HL-60/S4 treated with retinoic acid at 250 ng/mL for 4 days and 3 days (cell line): ENCODE results near the gene MIA2.
"Not testable (repeated sequence)": the region's sequence is repeated elsewhere in the genome, so short reads cannot be mapped to it uniquely, and the experiment has no call there.

Source experiments
- in situ Hi-C: fragments of 300-500 bp; cut with MboI; formaldehyde crosslinking; loops from 2 replicates; pipeline ENCODE4 v1.7.0; 2022; ENCODE audit warnings: low sequenced_read_pairs

The MIA2 gene

GRCh38 chr14:39231751-39232553 lies 1.8 kb upstream of the MIA2 start:
- in situ Hi-C loops: not testable (repeated sequence)

DNA sequence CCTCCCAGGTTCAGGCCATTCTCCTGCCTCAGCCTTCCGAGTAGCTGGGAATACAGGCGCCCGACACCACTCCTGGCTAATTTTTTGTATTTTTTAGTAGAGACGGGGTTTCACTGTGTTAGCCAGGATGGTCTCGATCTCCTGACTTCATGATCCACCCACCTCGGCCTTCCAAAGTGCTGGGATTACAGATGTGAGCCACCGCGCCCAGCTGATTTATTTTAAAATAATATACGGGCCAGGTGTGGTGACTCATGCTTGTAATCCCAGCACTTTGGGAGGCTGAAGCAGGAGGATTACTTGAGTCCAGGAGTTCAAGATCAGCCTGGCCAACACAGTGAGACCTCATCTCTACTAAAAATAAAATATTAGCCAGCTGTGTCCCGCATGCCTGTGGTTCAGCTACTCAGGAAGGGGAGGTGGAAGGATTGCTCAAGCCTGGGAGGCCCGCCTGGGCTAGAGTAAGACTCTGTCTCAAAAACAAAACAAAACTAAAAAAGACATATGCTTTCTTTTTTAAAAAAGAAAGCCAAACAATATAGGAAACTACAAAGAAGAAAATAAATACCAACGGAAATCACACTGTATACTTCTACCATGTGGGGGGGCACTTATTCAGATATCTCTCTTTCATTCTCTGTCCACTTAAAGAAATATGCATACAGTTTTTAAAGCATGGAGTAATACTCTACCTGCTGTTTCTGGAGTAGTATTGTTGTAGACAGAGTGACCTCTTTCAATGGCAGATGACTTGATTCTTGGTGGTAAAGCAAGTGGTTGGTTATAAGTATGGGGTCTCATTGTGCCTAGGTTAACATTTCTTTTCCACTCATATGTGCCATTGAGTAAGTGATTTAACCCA lies 930 bp upstream of the MIA2 start:
- in situ Hi-C loops: no loop called here

- in situ Hi-C loops: not testable (repeated sequence)
Measured at GRCh38 chr14:39234986-39235385, 1.3 kb downstream of the MIA2 start.

- in situ Hi-C loops: not testable (repeated sequence)
Measured at GRCh38 chr14:39235466-39235865, 1.8 kb downstream of the MIA2 start.

GRCh38 chr14:39240769-39241168 lies 7.1 kb downstream of the MIA2 start:
- in situ Hi-C loops: no loop called here

DNA sequence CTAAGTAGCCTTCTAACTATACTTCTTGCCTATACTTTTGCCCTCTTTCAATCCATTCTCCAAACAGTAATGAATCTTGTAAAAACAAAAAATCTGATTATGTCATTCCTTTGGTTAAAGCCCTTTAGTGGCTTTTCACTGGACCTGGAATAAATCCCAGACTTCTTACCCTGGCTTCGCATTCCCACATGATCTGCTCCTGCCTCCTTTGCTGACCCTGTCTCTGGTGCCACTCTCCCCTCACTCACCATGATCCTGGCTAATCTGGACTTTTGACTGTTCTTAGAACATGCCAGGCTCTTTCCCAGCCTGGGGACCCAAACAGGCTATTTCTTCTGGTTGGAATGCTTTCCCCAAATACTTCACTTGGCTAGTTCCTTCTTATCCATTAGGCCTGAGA lies 7.9 kb downstream of the MIA2 start:
- in situ Hi-C loops: no loop called here

GRCh38 chr14:39243831-39244230 lies 10.1 kb downstream of the MIA2 start:
- in situ Hi-C loops: no loop called here

DNA sequence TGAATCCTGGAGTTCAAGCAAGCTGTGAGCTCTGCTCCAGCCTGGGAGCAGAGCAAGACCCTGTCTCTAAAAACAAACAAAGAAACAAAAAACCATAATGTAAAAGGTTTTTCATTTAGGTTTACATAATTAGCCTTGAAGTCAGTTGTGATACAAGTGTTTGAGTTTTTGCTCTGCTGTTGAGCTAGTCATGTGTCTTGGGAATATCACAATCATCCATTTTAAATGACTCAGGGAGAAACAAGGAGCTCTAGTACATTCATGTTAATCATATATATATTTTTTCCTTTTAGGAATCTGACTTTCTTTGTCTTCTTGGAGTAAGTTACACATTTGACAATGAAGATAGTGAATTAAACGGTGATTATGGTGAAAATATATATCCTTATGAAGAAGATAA lies 12.9 kb downstream of the MIA2 start:
- in situ Hi-C loops: no loop called here

DNA sequence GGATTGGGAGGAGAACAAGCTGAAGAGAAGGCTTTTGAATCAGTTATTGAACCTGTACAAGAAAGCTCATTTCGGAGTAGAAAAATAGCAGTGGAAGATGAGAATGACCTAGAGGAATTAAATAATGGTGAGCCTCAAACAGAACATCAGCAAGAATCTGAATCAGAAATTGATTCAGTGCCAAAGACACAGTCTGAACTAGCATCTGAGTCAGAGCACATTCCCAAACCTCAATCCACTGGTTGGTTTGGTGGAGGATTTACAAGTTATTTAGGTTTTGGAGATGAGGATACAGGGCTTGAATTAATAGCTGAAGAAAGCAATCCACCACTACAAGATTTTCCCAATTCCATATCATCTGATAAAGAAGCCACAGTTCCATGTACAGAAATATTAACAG lies 13.5 kb downstream of the MIA2 start:
- in situ Hi-C loops: no loop called here

- in situ Hi-C loops: no loop called here
Measured at GRCh38 chr14:39251547-39251946, 17.8 kb downstream of the MIA2 start.

GRCh38 chr14:39257388-39257787 lies 23.7 kb downstream of the MIA2 start:
- in situ Hi-C loops: not testable (repeated sequence)

DNA sequence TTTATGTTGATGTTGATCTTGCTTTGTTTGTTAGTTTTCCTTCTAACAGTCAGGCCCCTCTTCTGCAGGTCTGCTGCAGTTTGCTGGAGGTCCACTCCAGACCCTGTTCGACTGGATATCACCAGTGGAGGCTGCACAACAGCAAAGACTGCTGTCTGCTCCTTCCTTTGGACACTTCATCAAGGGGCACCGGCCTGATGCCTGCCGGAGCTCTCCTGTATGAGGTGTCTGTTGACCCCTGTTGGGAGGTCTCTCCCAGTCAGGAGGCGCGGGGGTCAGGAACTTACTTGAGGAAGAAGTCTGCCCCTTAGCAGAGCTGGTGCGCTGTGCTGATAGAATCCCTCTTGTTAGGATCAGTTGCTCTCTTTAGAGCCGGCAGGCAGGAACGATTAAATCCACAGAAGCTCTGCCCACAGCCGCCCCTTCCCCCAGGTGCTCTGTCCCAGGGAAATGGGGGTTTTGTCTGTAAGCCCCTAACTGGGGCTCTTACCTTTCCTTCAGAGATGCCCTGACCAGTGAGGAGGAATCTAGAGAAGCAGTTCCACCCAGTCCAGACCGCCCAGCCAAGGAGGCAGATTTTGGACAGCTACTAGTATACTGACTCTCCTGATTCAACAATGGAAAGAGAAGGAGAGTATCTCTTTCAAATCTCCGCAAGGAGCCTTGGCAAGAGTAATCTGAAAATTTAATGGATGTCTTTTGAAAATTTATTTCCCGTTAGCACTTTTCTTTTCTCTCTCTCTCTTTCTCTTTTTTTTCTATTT lies 25.2 kb downstream of the MIA2 start:
- in situ Hi-C loops: no loop called here

DNA sequence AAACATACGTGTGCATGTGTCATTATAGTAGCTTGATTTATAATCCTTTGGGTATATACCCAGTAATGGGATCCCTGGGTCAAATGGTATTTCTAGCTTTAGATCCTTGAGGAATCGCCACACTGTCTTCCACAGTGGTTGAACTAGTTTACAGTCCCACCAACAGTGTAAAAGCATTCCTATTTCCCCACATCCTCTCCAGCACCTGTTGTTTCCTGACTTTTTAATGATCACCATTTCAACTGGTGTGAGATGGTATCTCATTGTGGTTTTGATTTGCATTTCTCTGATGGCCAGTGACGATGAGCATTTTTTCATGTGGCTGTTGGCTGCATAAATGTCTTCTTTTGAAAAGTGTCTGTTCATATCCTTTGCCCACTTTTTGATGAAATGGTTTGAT lies 26.4 kb downstream of the MIA2 start:
- in situ Hi-C loops: not testable (repeated sequence)

- in situ Hi-C loops: not testable (repeated sequence)
Measured at GRCh38 chr14:39262214-39262613, 28.5 kb downstream of the MIA2 start.

DNA sequence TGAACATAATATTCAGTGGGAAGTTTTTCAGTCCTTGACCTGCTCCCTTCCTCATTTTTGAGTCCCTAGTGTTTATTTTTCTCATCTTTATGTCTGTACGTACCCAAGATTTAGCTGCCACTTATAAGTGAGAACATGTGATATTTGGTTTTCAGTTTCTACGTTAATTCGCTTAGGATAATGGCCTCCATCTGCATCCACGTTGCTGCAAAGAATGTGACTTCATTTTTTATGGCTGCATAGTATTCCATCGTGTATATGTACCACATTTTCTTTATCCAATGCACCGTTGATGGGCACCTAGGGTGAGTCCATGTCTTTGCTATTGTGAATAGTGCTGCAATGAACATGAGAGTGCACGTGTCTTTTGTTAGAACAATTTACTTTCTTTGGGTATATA lies 30.3 kb downstream of the MIA2 start:
- in situ Hi-C loops: no loop called here

DNA sequence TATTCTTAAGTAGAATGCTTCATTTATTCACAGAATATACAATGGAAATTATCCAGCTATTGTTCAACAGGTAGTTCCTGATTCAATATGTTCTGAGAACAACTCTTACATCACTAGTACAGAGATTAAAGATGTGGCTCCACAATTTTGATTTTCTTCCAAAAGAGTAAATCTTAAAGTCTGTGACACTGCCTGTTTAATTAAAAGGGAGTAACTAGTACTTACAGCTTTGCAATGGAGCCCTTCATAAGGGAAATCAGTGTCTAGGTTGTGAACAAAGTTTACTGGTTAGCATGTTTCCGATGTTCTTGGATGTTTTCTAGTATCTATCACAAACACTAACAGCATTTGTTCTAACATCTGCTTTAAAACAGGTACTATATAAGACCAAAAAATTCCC lies 30.8 kb downstream of the MIA2 start:
- in situ Hi-C loops: no loop called here

GRCh38 chr14:39265033-39265432 lies 31.3 kb downstream of the MIA2 start:
- in situ Hi-C loops: no loop called here

- in situ Hi-C loops: no loop called here
Measured at GRCh38 chr14:39265806-39266524, 32.2 kb downstream of the MIA2 start.

DNA sequence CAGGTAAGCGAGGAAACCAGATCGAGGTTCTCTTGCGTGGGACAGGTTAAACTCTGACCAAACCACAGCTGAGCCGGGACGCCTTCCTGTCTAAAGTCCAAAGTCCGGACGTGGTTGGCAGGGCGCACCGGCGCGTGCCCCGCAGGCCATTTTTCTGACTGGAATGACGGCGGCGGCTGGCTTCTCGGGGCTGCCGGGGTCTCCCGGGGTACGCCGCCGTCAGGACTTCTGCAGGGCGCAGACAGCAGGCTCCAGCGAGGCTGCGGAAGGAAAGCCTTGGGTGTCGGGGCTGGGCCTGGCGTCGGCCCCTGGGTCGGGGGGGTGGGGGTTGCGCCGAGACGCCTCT lies 32.8 kb downstream of the MIA2 start:
- in situ Hi-C loops: no loop called here

DNA sequence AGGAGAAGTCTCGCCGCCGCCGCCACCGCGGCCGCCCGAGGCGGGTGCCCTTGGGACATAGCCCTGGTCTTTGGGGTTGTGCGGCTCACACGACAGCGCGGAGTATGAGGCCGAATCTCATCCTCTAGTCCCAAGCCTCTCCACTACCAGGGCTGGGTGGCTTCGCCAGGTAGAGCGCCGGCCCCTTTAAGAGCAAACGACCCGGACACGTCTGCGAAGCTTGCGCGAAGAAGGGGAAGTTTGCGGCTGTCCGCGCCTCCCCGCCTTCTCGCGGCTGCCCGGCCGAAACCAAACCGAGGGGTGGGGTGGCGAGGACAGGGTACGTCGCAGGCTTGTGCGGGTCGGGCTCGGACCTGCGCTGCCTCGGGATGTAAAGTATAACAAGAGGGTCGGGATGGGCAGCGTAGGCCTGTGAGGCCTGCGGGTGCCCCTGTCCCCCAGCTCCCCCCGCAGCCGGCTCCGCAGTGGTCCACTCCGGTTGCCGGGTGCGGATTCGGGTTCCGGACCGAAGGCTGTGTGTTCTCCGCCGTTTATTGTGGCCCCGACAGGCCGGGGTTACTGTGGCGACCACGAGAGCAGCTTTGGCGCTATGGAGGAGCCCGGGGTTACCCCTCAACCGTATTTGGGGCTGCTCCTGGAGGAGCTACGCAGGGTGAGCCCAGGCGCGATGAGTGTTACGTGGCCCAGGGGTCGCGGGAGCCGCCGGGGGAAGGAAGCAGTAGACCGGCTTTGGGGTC lies 33.3 kb downstream of the MIA2 start:
- in situ Hi-C loops: no loop called here
